Bladder microvascular endothelial cell (primary cell): Measurements from ENCODE around the gene CYP4F12. TPM values are rescaled to one million over a fixed set of nuclear protein-coding genes. Genes with fewer than 3 reads are reported as not detected.

ENCODE experiments used
- total RNA-seq: library from RNA; depleted of rRNA; stranded (reverse); fragments of >200 nt; gene quantifications from 2 replicates; pipeline ENCODE4 v1.2.3, GENCODE V29; 2014

The CYP4F12 gene
- total RNA-seq = not detected in 2 replicates

DNA sequence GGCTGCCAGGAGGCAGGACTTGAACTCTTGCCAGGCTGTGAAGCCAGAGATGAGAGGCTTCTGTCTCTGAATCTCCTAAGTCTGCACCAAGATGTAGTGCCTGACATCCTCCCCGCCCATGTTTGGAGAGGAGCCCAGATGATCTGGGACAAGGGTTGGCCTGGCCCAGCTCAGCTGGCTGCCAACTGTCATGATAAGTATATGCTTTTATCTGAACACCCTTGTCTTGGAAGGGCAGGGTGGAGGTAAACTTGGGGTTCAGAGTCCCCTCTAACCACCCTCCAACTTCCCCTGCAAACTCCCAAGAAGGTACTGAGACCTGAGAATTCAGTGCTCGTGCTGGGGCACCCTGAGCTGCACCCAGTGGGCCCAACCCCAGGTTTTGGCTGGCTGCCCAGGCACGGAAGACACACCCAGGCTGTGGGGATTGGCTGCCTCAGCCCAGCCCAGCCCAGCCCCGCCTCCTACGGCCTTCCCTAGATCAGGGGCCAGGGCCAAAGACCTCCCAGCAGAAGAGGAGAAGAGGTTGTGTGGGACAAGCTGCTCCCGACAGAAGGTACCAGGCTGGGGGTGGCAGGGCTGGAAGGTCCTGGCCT lies at the start of gene CYP4F12:
Gene CYP4F12, plus strand, starts transcription at position 508 of the 596 bp plus-strand sequence. CDS start 443 bp downstream, outside the sequence.

DNA sequence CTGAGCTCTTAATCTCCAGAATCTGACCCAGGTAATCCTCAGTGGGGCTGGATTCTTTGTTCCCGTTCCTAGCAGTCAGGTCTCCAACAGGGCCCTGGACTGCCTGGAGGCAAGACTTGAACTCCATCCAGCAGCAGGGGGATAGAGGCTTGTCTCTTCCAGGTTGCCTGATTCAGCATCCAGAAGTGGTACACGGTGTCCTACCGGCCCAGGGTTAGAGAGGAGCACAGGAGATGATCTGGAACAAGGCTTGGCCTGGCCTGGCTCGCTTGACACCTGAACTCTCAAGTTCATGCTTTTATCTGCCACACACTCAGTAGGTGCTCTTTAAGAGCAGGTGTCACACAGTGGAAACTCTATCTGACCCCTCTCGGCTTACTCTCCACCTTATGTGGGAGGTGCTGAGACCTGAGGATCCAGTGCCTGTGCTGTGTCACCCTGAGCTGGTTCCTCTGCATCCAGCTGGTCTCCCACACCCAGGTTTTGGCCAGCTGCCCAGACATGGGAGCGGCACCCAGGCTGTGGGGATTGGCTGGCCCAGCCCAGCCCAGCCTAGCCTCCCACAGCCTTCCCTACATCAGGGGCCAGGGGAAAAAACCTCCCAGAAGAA lies 32.5 kb upstream of the CYP4F12 start, which contains the start of gene CYP4F3:
Gene CYP4F3, plus strand, starts transcription at position 604 of the 610 bp plus-strand sequence. CDS start 519 bp downstream, outside the sequence.

DNA sequence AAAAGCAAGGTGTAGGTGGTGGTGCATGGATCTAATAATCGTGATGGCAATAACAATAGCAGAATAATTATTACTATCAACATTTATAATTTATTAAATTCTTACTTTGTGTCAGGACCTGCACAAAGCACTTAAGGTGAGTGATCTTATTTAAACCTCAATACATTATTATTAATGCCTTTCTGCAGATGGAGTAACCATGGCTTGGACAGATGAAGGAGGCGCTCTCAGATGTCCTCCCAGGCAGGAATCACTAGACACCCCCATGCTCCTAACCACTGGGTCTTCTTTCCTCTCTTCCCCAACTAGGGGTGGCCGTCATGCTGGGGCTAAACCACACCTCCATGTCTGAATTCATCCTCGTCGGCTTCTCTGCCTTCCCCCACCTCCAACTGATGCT lies 54.8 kb downstream of the CYP4F12 start, which contains the start of gene OR10H2:
Gene OR10H2, plus strand, starts transcription at position 301 of the 400 bp plus-strand sequence. Its CDS starts 20 bp downstream, at position 321.

GRCh38 chr19:15737722-15738121 lies 64.8 kb downstream of the CYP4F12 start, which contains the start of gene OR10H3:
Gene OR10H3, plus strand, starts transcription at chr19:15737985. Its CDS starts 3,408 bp downstream, at chr19:15741393.

Other genes starting within 250 kb of the CYP4F12 start
- 5.7 and 9.9 TPM in 2 replicates for gene WIZ, start 223.1 kb upstream of the CYP4F12 start, total RNA-seq
- 6.3 and 8.2 TPM in 2 replicates for gene RASAL3, start 208.5 kb upstream of the CYP4F12 start, total RNA-seq
- gene PGLYRP2, start 193.6 kb upstream of the CYP4F12 start, total RNA-seq = not detected in 2 replicates
- not detected in 2 replicates for gene CYP4F22, start 164.6 kb upstream of the CYP4F12 start, total RNA-seq
- not detected in 2 replicates for gene CYP4F8, start 57.9 kb upstream of the CYP4F12 start, total RNA-seq
- not detected in 2 replicates for gene CYP4F3, start 32.2 kb upstream of the CYP4F12 start, total RNA-seq
- gene OR10H2, start 54.9 kb downstream of the CYP4F12 start, total RNA-seq = not detected in 2 replicates
- gene OR10H3, start 64.9 kb downstream of the CYP4F12 start, total RNA-seq = not detected in 2 replicates
- not detected in 2 replicates for gene OR10H5, start 114.6 kb downstream of the CYP4F12 start, total RNA-seq
- gene OR10H1, start 142.6 kb downstream of the CYP4F12 start, total RNA-seq = not detected in 2 replicates
- gene CYP4F2, start 225.0 kb downstream of the CYP4F12 start, total RNA-seq = under 0.01 TPM in 1 of 2 replicates, not detected in the other